ENCODE results near the gene CYSTM1. TPM values are rescaled to one million over a fixed set of nuclear protein-coding genes. Genes with fewer than 3 reads are reported as not detected.

The CYSTM1 gene
- total RNA-seq, 1 donor from 2014 or later, result 22.4 TPM

- H3K4me3 ChIP-seq (ENCODE audit: low read depth, low read length), result no peak overlapping the region
- H3K36me3 ChIP-seq (ENCODE audit: control insufficient read depth, insufficient read depth, low read length), result no peaks in the 10 kb centered on the region
- H3K27me3 ChIP-seq (ENCODE audit: control insufficient read depth, insufficient read depth, low read length), result no peaks in the 10 kb centered on the region
- TF ChIP-seq CTCF (IDR thresholded peaks at IDR 0.05; ENCODE audit: insufficient read depth, low read length, severe bottlenecking), result no peak
- no peak for FAIRE-seq
- no peak for DNase-seq (ENCODE audit: low read depth)
These were observed 34.6 kb upstream of the CYSTM1 start for GRCh38 chr5:140140435-140140834.

GRCh38 chr5:140141241-140141640 is 33.7 kb upstream of the CYSTM1 start:
- FAIRE-seq, result no peak
- no peak overlapping the region for H3K4me3 ChIP-seq (ENCODE audit: low read depth, low read length)
- no peak for TF ChIP-seq CTCF (IDR thresholded peaks at IDR 0.05; ENCODE audit: insufficient read depth, low read length, severe bottlenecking)
- no peaks in the 10 kb centered on the region for H3K27me3 ChIP-seq (ENCODE audit: control insufficient read depth, insufficient read depth, low read length)
- H3K36me3 ChIP-seq (ENCODE audit: control insufficient read depth, insufficient read depth, low read length), result no peaks in the 10 kb centered on the region
- DNase-seq (ENCODE audit: low read depth), result no peak

GRCh38 chr5:140142246-140142645 is 32.7 kb upstream of the CYSTM1 start:
- H3K36me3 ChIP-seq (ENCODE audit: control insufficient read depth, insufficient read depth, low read length), result no peaks in the 10 kb centered on the region
- no peak for FAIRE-seq
- no peak for DNase-seq (ENCODE audit: low read depth)
- no peak for TF ChIP-seq CTCF (IDR thresholded peaks at IDR 0.05; ENCODE audit: insufficient read depth, low read length, severe bottlenecking)
- H3K27me3 ChIP-seq (ENCODE audit: control insufficient read depth, insufficient read depth, low read length), result no peaks in the 10 kb centered on the region
- no peak overlapping the region for H3K4me3 ChIP-seq (ENCODE audit: low read depth, low read length)

GRCh38 chr5:140142856-140143255 is 32.1 kb upstream of the CYSTM1 start:
- no peaks in the 10 kb centered on the region for H3K27me3 ChIP-seq (ENCODE audit: control insufficient read depth, insufficient read depth, low read length)
- no peak for DNase-seq (ENCODE audit: low read depth)
- no peak for TF ChIP-seq CTCF (IDR thresholded peaks at IDR 0.05; ENCODE audit: insufficient read depth, low read length, severe bottlenecking)
- no peak overlapping the region for H3K4me3 ChIP-seq (ENCODE audit: low read depth, low read length)
- no peaks in the 10 kb centered on the region for H3K36me3 ChIP-seq (ENCODE audit: control insufficient read depth, insufficient read depth, low read length)
- FAIRE-seq, result peak; percentile 7

GRCh38 chr5:140143521-140144258 is 31.3 kb upstream of the CYSTM1 start:
- no peak for FAIRE-seq
- H3K36me3 ChIP-seq (ENCODE audit: control insufficient read depth, insufficient read depth, low read length), result no peaks in the 10 kb centered on the region
- no peaks in the 10 kb centered on the region for H3K27me3 ChIP-seq (ENCODE audit: control insufficient read depth, insufficient read depth, low read length)
- no peak for TF ChIP-seq CTCF (IDR thresholded peaks at IDR 0.05; ENCODE audit: insufficient read depth, low read length, severe bottlenecking)
- no peak for DNase-seq (ENCODE audit: low read depth)
- no peak overlapping the region for H3K4me3 ChIP-seq (ENCODE audit: low read depth, low read length)

- no peak for DNase-seq (ENCODE audit: low read depth)
- no peaks in the 10 kb centered on the region for H3K27me3 ChIP-seq (ENCODE audit: control insufficient read depth, insufficient read depth, low read length)
- TF ChIP-seq CTCF (IDR thresholded peaks at IDR 0.05; ENCODE audit: insufficient read depth, low read length, severe bottlenecking), result no peak
- H3K4me3 ChIP-seq (ENCODE audit: low read depth, low read length), result no peak overlapping the region
- no peak for FAIRE-seq
- H3K36me3 ChIP-seq (ENCODE audit: control insufficient read depth, insufficient read depth, low read length), result no peaks in the 10 kb centered on the region
These were observed 29.7 kb upstream of the CYSTM1 start for GRCh38 chr5:140145256-140145655.
